T-helper 2 cell treated with Interferon-gamma antibody and Interleukin-4, amounts not matched to agents 5 μg/mL and 100 μg/mL, for 36 hours (primary cell): ENCODE results near the gene CRYBG2.
A peak's percentile ranks its signal among the peaks of the same experiment; 100 is the strongest.
"Not testable (repeated sequence)": the region's sequence is repeated elsewhere in the genome, so short reads cannot be mapped to it uniquely, and the experiment has no call there.

Experiments used
- DNase-seq: peaks from one replicate; pipeline ENCODE4 v3.0.0; 2021; ENCODE audit warnings: low spot score
- H3K27ac Mint-ChIP-seq: one replicate; pipeline ENCODE4 v1.8.0; 2021; ENCODE audit warnings: mild to moderate bottlenecking, mixed read lengths
- H3K27me3 Mint-ChIP-seq: one replicate; pipeline ENCODE4 v1.8.0; 2021; ENCODE audit warnings: low read depth, mixed read lengths
- H3K36me3 Mint-ChIP-seq: one replicate; pipeline ENCODE4 v1.8.0; 2021; ENCODE audit warnings: low read depth, mixed read lengths
- H3K4me1 Mint-ChIP-seq: one replicate; pipeline ENCODE4 v1.8.0; 2021; ENCODE audit warnings: low read depth, mixed read lengths
- H3K4me3 Mint-ChIP-seq: one replicate; pipeline ENCODE4 v1.8.0; 2022; ENCODE audit warnings: mild to moderate bottlenecking, moderate library complexity, mixed read lengths
- H3K9me3 Mint-ChIP-seq: one replicate; pipeline ENCODE4 v1.8.0; 2021; ENCODE audit warnings: mixed read lengths

Gene CRYBG2

DNA sequence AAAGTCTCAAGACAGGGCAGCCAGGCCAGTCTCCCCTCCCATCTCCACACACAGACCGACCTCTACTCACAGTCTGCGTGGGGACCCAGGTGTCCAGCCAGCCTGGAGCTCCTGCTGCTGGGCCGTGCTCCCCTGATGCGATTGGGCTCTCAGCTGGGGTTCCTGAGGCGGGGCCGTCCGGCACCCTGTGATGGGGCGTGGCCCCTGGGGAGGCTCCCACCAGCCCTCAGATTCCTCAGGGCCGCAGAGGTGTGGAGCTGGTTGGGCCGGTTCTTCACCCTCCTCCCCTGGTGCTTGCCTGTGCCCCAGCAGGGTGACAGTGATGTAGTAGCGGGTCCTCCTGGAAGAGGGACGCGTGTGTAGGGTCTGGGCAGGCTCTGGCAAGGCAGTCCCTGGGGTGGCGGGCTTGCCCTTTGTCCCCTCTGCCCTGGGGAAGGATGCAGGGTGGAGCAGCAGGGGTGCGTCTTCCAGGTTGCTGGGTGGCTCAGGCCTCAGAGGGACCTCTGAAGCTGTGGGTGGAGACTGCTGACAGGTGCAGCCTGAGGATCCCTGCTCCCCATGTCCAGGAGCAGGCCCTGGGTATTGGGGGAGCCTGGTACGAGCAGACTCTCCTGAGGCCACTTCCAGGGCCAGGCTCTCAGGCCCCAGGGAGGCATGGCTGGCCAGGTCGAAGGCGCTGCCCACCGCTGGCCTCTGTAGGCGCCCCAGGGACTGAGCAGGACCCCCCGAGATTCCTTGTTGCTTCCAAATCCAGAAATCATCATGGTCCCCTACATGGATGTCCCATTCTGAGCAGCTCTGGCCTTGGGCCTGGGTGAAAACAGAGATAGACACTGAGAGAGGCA, at the start of gene CRYBG2:
CRYBG2 (minus strand) TSS at position 155 of the 845 bp plus-strand sequence. CDS start 7,473 bp downstream, outside the sequence.
- no peaks in the 10 kb centered on the region for H3K36me3 Mint-ChIP-seq
- DNase-seq, result no peak
- H3K4me3 Mint-ChIP-seq, result no peak within 1 kb of the TSS
- H3K27ac Mint-ChIP-seq, result no peak within 1 kb of the TSS
- H3K4me1 Mint-ChIP-seq, result peaks cover 21% of the 10 kb centered on the region
- H3K9me3 Mint-ChIP-seq, result no peaks in the 10 kb centered on the region
- H3K27me3 Mint-ChIP-seq, result peaks cover 3% of the 10 kb centered on the region

- DNase-seq, result no peak
- Mint-ChIP-seq H3K4me1 (peaks cover 3% of the 10 kb centered on the region), H3K9me3 (no peaks in the 10 kb centered on the region), H3K36me3 (no peaks in the 10 kb centered on the region), H3K27ac (no peak overlapping the region), H3K4me3 (no peak overlapping the region), H3K27me3 (peaks cover 26% of the 10 kb centered on the region)
These were observed 49.7 kb upstream of the CRYBG2 start for GRCh38 chr1:26403656-26404055.

GRCh38 chr1:26401891-26402290, 48.0 kb upstream of the CRYBG2 start:
- no peaks in the 10 kb centered on the region for H3K9me3 Mint-ChIP-seq
- H3K4me3 Mint-ChIP-seq, result no peak overlapping the region
- H3K36me3 Mint-ChIP-seq, result no peaks in the 10 kb centered on the region
- H3K4me1 Mint-ChIP-seq, result no peaks in the 10 kb centered on the region
- peaks cover 20% of the 10 kb centered on the region for H3K27me3 Mint-ChIP-seq
- H3K27ac Mint-ChIP-seq, result no peak overlapping the region
- DNase-seq, result no peak

DNA sequence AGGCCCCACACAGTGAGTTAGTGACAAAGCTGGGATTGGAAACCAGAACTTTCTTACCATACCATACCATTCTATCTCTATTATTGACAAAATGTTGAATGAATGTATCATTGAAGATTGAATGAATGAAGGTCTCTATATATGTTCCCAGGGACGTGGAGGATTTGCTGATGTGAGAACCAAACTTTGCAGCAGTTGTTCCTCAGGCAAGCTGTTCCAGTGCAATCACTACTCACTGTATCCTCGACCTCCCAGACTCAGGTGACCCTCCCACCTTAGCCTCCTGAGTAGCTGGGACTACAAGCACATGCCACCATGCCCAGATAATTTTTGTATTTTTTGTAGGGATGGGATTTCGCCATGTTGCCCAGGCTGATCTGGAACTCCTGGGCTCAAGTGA, 45.1 kb upstream of the CRYBG2 start:
- Mint-ChIP-seq H3K4me3 (no peak overlapping the region), H3K36me3 (no peaks in the 10 kb centered on the region), H3K4me1 (peaks cover 4% of the 10 kb centered on the region), H3K27me3 (peaks cover 16% of the 10 kb centered on the region), H3K27ac (no peak overlapping the region), H3K9me3 (no peaks in the 10 kb centered on the region)
- DNase-seq, result no peak

GRCh38 chr1:26395754-26396153, 41.8 kb upstream of the CRYBG2 start:
- DNase-seq, result no peak
- Mint-ChIP-seq H3K4me3 (no peak overlapping the region), H3K27me3 (peaks cover 5% of the 10 kb centered on the region), H3K9me3 (no peaks in the 10 kb centered on the region), H3K27ac (no peak overlapping the region), H3K36me3 (no peaks in the 10 kb centered on the region), H3K4me1 (peaks cover 16% of the 10 kb centered on the region)

DNA sequence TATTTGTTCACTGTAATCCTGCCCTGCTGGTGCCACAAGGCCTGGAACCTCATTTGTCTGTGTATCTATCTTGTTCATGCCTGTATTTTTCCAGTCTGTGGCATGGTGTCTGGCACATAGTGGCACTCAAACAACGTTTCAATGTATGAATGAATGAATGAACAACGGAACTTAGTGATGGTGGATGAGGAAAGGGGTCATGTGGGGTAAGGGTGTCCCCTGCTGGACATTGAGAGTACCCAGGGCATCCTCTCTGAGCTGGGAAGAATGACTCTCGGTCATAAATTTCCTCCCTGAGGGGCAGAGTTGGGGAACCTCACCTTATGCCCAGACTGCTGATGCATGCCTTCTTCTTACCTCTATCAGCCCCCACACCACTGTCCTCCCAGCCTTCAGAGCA, 37.5 kb upstream of the CRYBG2 start:
- no peaks in the 10 kb centered on the region for H3K9me3 Mint-ChIP-seq
- peaks cover 5% of the 10 kb centered on the region for H3K27me3 Mint-ChIP-seq
- H3K4me1 Mint-ChIP-seq, result peaks cover 38% of the 10 kb centered on the region
- no peak overlapping the region for H3K27ac Mint-ChIP-seq
- H3K4me3 Mint-ChIP-seq, result no peak overlapping the region
- H3K36me3 Mint-ChIP-seq, result no peaks in the 10 kb centered on the region
- peak; percentile 22 for DNase-seq

- peaks cover 5% of the 10 kb centered on the region for H3K27me3 Mint-ChIP-seq
- H3K9me3 Mint-ChIP-seq, result no peaks in the 10 kb centered on the region
- no peak for DNase-seq
- no peaks in the 10 kb centered on the region for H3K36me3 Mint-ChIP-seq
- no peak overlapping the region for H3K27ac Mint-ChIP-seq
- H3K4me3 Mint-ChIP-seq, result no peak overlapping the region
- H3K4me1 Mint-ChIP-seq, result peaks cover 47% of the 10 kb centered on the region
These were observed 35.8 kb upstream of the CRYBG2 start for GRCh38 chr1:26389604-26390247.

GRCh38 chr1:26388791-26389445, 35.0 kb upstream of the CRYBG2 start:
- peaks cover 53% of the 10 kb centered on the region for H3K4me1 Mint-ChIP-seq
- H3K27me3 Mint-ChIP-seq, result peaks cover 5% of the 10 kb centered on the region
- H3K4me3 Mint-ChIP-seq, result no peak overlapping the region
- no peak overlapping the region for H3K27ac Mint-ChIP-seq
- DNase-seq, result peak; percentile 22
- peaks cover 4% of the 10 kb centered on the region for H3K9me3 Mint-ChIP-seq
- H3K36me3 Mint-ChIP-seq, result no peaks in the 10 kb centered on the region

- H3K4me3 Mint-ChIP-seq, result no peak overlapping the region
These were observed 33.5 kb upstream of the CRYBG2 start for GRCh38 chr1:26387447-26387846.

DNA sequence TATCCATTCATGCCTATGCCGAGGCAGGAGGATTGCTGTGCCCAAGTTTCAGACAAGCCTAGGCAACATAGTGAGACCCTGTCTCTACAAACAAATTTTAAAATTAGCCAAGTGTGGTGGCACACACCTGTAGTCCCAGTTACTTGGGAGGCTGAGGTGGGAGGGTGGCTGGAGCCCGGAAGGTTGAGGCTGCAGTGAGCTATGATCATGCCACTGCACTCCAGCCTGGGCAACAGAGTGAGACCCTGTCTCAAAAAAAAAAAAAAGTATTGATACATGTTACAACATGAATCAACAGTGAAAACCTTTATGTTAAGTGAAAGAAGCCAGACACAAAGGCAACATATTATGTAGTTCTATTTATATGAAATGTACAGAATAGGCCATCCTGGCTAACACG, 31.1 kb upstream of the CRYBG2 start:
- H3K27me3 Mint-ChIP-seq, H3K36me3 Mint-ChIP-seq, DNase-seq, H3K9me3 Mint-ChIP-seq, H3K27ac Mint-ChIP-seq: not testable (repeated sequence)
- Mint-ChIP-seq H3K4me3 (peak overlapping the region; percentile 61), H3K4me1 (peaks cover 48% of the 10 kb centered on the region)

More at GRCh38 chr1:26387447-26387846, 33.5 kb upstream of the CRYBG2 start:
- Mint-ChIP-seq H3K4me1 (peaks cover 54% of the 10 kb centered on the region), H3K27ac (no peak overlapping the region), H3K9me3 (peaks cover 4% of the 10 kb centered on the region), H3K36me3 (no peaks in the 10 kb centered on the region), H3K27me3 (peaks cover 4% of the 10 kb centered on the region)
- no peak for DNase-seq

GRCh38 chr1:26384076-26384475, 30.1 kb upstream of the CRYBG2 start:
- Mint-ChIP-seq H3K27ac (peak overlapping the region; percentile 14), H3K36me3 (no peaks in the 10 kb centered on the region), H3K4me3 (peak overlapping the region; percentile 37), H3K4me1 (peaks cover 47% of the 10 kb centered on the region), H3K9me3 (peaks cover 4% of the 10 kb centered on the region), H3K27me3 (no peaks in the 10 kb centered on the region)
- DNase-seq, result no peak

DNA sequence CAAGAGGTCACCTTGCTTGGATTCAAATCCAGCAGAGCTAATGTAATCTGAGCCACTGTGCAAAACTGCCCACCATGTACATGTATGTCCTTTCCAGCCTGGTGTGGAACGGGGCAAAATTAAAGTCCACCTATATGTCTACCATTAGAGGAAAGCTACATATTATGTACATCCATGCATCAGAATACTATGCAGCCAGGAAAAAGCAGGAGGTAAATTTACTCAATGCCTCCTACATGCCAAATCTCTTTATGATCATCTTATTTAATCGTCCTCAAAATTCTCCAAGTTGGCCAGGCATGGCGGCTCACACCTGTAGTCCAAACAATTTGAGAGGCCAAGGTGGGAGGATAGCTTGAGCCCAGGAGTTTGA, 24.9 kb upstream of the CRYBG2 start:
- peaks cover 60% of the 10 kb centered on the region for H3K4me1 Mint-ChIP-seq
- H3K4me3 Mint-ChIP-seq, result peak overlapping the region; percentile 81
- H3K9me3 Mint-ChIP-seq, result peaks cover 4% of the 10 kb centered on the region
- peaks cover 3% of the 10 kb centered on the region for H3K36me3 Mint-ChIP-seq
- no peaks in the 10 kb centered on the region for H3K27me3 Mint-ChIP-seq
- H3K27ac Mint-ChIP-seq, result peak overlapping the region; percentile 97
- DNase-seq, result no peak

- Mint-ChIP-seq H3K4me1 (peaks cover 64% of the 10 kb centered on the region), H3K36me3 (peaks cover 3% of the 10 kb centered on the region), H3K4me3 (peak overlapping the region; percentile 81), H3K9me3 (peaks cover 4% of the 10 kb centered on the region), H3K27me3 (no peaks in the 10 kb centered on the region), H3K27ac (peak overlapping the region; percentile 97)
- DNase-seq, result peak; percentile 81
These were observed 24.4 kb upstream of the CRYBG2 start for GRCh38 chr1:26378088-26378878.
